HepG2 (cell line): ENCODE data around the gene NEU1. TPM values are rescaled to one million over a fixed set of nuclear protein-coding genes. Genes with fewer than 3 reads are reported as not detected.

ENCODE experiments used
- ATAC-seq: fragments of 200-7000 bp; cut with Tn5 transposase; 3 replicates; pipeline ENCODE4 v1.9.1; 2020; ENCODE audit warnings: mild to moderate bottlenecking, moderate library complexity
- BruUV-seq: library from RNA; stranded (reverse); fragments of 400-500 nt; replicated peaks from 2 replicates; lab custom pipeline; 2021; lab: Mats Ljungman, UMichigan
- CTCF ChIA-PET: fragments of 300-600 bp; formaldehyde crosslinking; extraction: SDS; loops from one replicate; lab custom pipeline; 2021; ENCODE audit warnings: low total read pairs, inconsistent platforms, low intra/inter-chr PET ratio; lab: Yijun Ruan, JAX
- POLR2A ChIA-PET: fragments of 350-600 bp; sonication (Branson Sonifier 250); formaldehyde crosslinking; loops from one replicate; lab custom pipeline; 2020; ENCODE audit warnings: antibody characterized with exemption, inconsistent platforms; lab: Yijun Ruan, JAX
- DNase-seq: peaks from one replicate; pipeline ENCODE4 v3.0.0-alpha.2; 2015; ENCODE audit warnings: low spot score
- FAIRE-seq: peaks from 3 replicates; lab custom pipeline; 2011; peaks lifted over from hg19 to GRCh38; lab: Jason Lieb, UNC
- H2AFZ ChIP-seq: one replicate; pipeline ENCODE4 v1.6.1; 2011; ENCODE audit warnings: low read length, inconsistent platforms
- H3K27ac ChIP-seq: fragments of 300-600 bp; 3 replicates; pipeline ENCODE4 v1.8.0; 2011; ENCODE audit warnings: mixed run types, mild to moderate bottlenecking, mixed read lengths, low read length, inconsistent platforms; ENCODE audit not compliant: insufficient read depth; ENCODE audit errors: extremely low read length
- H3K27me3 ChIP-seq, 2 experiments: fragments of 200-600 bp in 1 of 2; 2 replicates in 1 of 2; 3 replicates in 1 of 2; pipeline versions ENCODE4 v1.6.0 to v1.8.0; 2011; ENCODE audit warnings: low read length in 2 of 2, mild to moderate bottlenecking in 2 of 2, moderate library complexity in 2 of 2, inconsistent platforms in 1 of 2; ENCODE audit not compliant: insufficient read depth in 2 of 2, control insufficient read depth in 1 of 2
- H3K36me3 ChIP-seq, 2 experiments: fragments of 200-600 bp in 1 of 2; replicated peaks in 1 of 2; 2 replicates in 1 of 2; 3 replicates in 1 of 2; pipeline versions ENCODE4 v1.5.1 to v1.8.0; 2011; ENCODE audit warnings: low read length in 2 of 2, inconsistent platforms in 1 of 2; ENCODE audit not compliant: insufficient read depth in 2 of 2, control insufficient read depth in 1 of 2
- H3K4me1 ChIP-seq: 2 replicates; pipeline ENCODE4 v1.5.1; 2012; ENCODE audit warnings: low read length, inconsistent platforms; ENCODE audit not compliant: insufficient read depth
- H3K4me2 ChIP-seq: 2 replicates; pipeline ENCODE4 v1.6.0; 2011; ENCODE audit warnings: low read depth, low read length, inconsistent platforms
- H3K4me3 ChIP-seq, 3 experiments: fragments of 200-600 bp in 1 of 3; sonication (generic), shearing (Covaris generic) in 1 of 3; replicated peaks in 1 of 3; 2 replicates each; pipeline ENCODE4 v1.5.1; 2011 to 2016; ENCODE audit warnings: low read length in 3 of 3, inconsistent platforms in 2 of 3, low read depth in 2 of 3, mild to moderate bottlenecking in 2 of 3, control low read depth in 1 of 3, mixed read lengths in 1 of 3; ENCODE audit not compliant: insufficient read depth in 1 of 3
- H3K79me2 ChIP-seq: one replicate; pipeline ENCODE4 v1.6.1; 2011; ENCODE audit warnings: low read length, inconsistent platforms; ENCODE audit not compliant: insufficient read depth
- H3K9ac ChIP-seq: 2 replicates; pipeline ENCODE4 v1.6.0; 2011; ENCODE audit warnings: mild to moderate bottlenecking, low read depth, low read length, inconsistent platforms; ENCODE audit not compliant: insufficient read depth
- H3K9me3 ChIP-seq: 2 replicates; pipeline ENCODE4 v1.5.1; 2012; ENCODE audit warnings: mild to moderate bottlenecking, low read length
- H4K20me1 ChIP-seq: 2 replicates; pipeline ENCODE4 v1.6.0; 2011; ENCODE audit warnings: inconsistent platforms, mild to moderate bottlenecking, low read length, moderate library complexity; ENCODE audit not compliant: insufficient read depth
- NR2C2 ChIP-seq: sonication (generic); formaldehyde crosslinking; IDR thresholded peaks from 2 replicates; pipeline ENCODE4 v1.4.0; 2020; ENCODE audit warnings: missing genetic modification reagents, mild to moderate bottlenecking, moderate library complexity, borderline replicate concordance
- NR2F2 ChIP-seq: IDR thresholded peaks from 2 replicates; pipeline ENCODE4 v1.6.1; 2012; ENCODE audit warnings: low read depth, inconsistent platforms, borderline replicate concordance
- SUZ12 ChIP-seq: fragments of 150-350 bp; IDR thresholded peaks from 2 replicates; pipeline ENCODE4 v1.6.1; 2014; ENCODE audit warnings: low read depth, low read length
- TBX2 ChIP-seq: sonication (generic); formaldehyde crosslinking; IDR thresholded peaks from 2 replicates; pipeline ENCODE4 v1.5.0; 2020; ENCODE audit warnings: missing genetic modification reagents, mild to moderate bottlenecking, borderline replicate concordance
- WIZ ChIP-seq: sonication (generic); formaldehyde crosslinking; IDR thresholded peaks from 2 replicates; pipeline ENCODE4 v1.5.1; 2020; ENCODE audit warnings: mild to moderate bottlenecking, missing genetic modification reagents
- ZNF10 ChIP-seq: sonication (generic); formaldehyde crosslinking; IDR thresholded peaks from 2 replicates; pipeline ENCODE4 v1.4.0; 2020; ENCODE audit warnings: mild to moderate bottlenecking, low read depth, missing genetic modification reagents, borderline replicate concordance
- ZNF451 ChIP-seq: sonication (generic); formaldehyde crosslinking; IDR thresholded peaks from 2 replicates; pipeline ENCODE4 v1.5.0; 2020; ENCODE audit warnings: mild to moderate bottlenecking, missing genetic modification reagents
- ZNF510 ChIP-seq: sonication (generic); formaldehyde crosslinking; IDR thresholded peaks from 2 replicates; pipeline ENCODE4 v1.4.0; 2020; ENCODE audit warnings: low read depth, mild to moderate bottlenecking, missing genetic modification reagents
- ZNF703 ChIP-seq: sonication (generic); formaldehyde crosslinking; IDR thresholded peaks from 2 replicates; pipeline ENCODE4 v1.5.1; 2020; ENCODE audit warnings: missing genetic modification reagents, mild to moderate bottlenecking, moderate library complexity, borderline replicate concordance
- ZNF761 ChIP-seq: sonication (generic); formaldehyde crosslinking; conservative IDR thresholded peaks from 2 replicates; pipeline ENCODE4 v1.4.0; 2020; ENCODE audit warnings: mild to moderate bottlenecking, missing genetic modification reagents
- WGBS: methylation state at CpG from one replicate; pipeline ENCODE4 v1.1.6; 2017; ENCODE audit warnings: low lambda C conversion rate; 5-methylcytosine and 5-hydroxymethylcytosine counted together
- in situ Hi-C: cut with HindIII; loops from 2 replicates; pipeline ENCODE4 v1.10.0; 2017; ENCODE audit warnings: low pct_unique_long_range_greater_than_20kb; ENCODE audit not compliant: extremely low pct_ligation_motif_present
- intact Hi-C: fragments of 100-400 bp; cut with micrococcal nuclease; formaldehyde crosslinking; loops from one replicate; pipeline ENCODE4 v1.10.0; 2022; ENCODE audit not compliant: unreplicated experiment
- polyA plus RNA-seq, 8 experiments: library from polyadenylated mRNA; depleted of rRNA in 3 of 8; stranded (reverse) in 7 of 8; unstranded in 1 of 8; fragments of >200 nt; fragmentation: Illumina TruSeq in 4 of 8; extraction: Trizol in 4 of 8; gene quantifications; 2 replicates each; pipeline versions ENCODE4 v1.2.1 to v1.2.3, GENCODE V29; 2011 to 2016; ENCODE audit warnings: low read depth in 4 of 8, missing spikeins in 1 of 8, mixed read lengths in 1 of 8; ENCODE audit not compliant: insufficient read depth in 1 of 8
- total RNA-seq, 5 experiments: library from RNA; depleted of rRNA; stranded (reverse); fragments of >200 nt; fragmentation: Illumina TruSeq; extraction: Trizol; gene quantifications; 2 replicates each; pipeline ENCODE4 v1.2.3, GENCODE V29; 2016; ENCODE audit warnings: low read depth in 1 of 5
- TF ChIP-seq, protein P1 (sequence below): sonication (generic); formaldehyde crosslinking; IDR thresholded peaks from 2 replicates; pipeline ENCODE4 v1.8.1; 2023; ENCODE audit warnings: mild to moderate bottlenecking, inconsistent platforms, moderate library complexity, missing genetic modification reagents, borderline replicate concordance
- TF ChIP-seq, protein P2 (sequence below): sonication (generic); formaldehyde crosslinking; IDR thresholded peaks from 2 replicates; pipeline ENCODE4 v1.5.1; 2020; ENCODE audit warnings: missing genetic modification reagents, mild to moderate bottlenecking, borderline replicate concordance
- TF ChIP-seq, protein P3 (sequence below): sonication (generic); formaldehyde crosslinking; IDR thresholded peaks from 2 replicates; pipeline ENCODE4 v1.4.0; 2020; ENCODE audit warnings: missing genetic modification reagents; ENCODE audit errors: not compliant biosample characterization
- TF ChIP-seq, protein P4 (sequence below): sonication (generic); formaldehyde crosslinking; IDR thresholded peaks from 2 replicates; pipeline ENCODE4 v1.4.0; 2020; ENCODE audit warnings: missing genetic modification reagents
- TF ChIP-seq, protein P5 (sequence below): sonication (generic); formaldehyde crosslinking; IDR thresholded peaks from 2 replicates; pipeline ENCODE4 v1.4.0; 2020; ENCODE audit warnings: missing genetic modification reagents, borderline replicate concordance

The NEU1 gene
- total and polyA plus RNA-seq, 2 of the 13 experiments (the other 11 are each of a cell fraction or from before 2014, with no cell fraction given), result 215 to 297 TPM

DNA sequence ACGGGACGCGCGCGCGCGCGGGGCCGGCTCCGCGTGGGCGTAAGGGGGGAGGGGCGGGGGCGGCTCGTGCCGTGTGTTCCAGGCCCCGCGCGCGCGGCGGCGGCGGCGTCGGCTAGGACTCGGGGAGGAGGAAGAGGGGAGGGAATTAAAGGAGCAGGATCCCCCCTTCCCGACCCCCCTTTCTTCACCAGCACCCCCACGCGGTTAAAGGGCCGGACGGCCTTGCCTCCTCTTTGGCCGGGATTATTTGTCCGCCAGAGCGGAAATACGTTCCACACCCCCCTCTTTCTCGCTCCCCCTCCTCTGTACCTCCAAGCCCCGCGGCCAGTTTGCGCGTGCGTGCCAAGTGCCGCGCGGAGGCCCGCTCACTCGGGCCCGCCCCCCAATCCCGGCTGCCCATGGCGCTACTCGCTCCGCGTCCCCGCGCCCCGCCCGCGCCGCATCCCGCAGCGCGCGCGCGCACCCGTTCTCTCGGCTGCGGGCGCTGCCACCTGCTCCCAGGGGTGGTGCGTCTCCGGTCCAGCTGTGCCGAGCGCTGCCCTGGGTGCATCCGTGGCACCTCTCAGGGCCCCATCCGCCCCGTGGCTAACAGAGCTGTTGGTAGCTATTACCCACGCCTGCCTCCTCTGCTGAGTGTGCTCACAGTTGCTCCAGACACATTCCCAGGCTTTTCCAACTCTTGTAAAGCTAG is 39.5 kb upstream of the NEU1 start, which contains the start of gene ZBTB12:
Gene ZBTB12 (minus strand): TSS at position 134 of the 691 bp plus-strand sequence. CDS start 781 bp downstream, outside the sequence.
- CTCF ChIA-PET, result interaction anchor here (1.3 kb wide), 1 partner anchor 51 kb away, joined by 4 read pairs; no protein-coding TSS in a partner anchor
- intact Hi-C loops, result loop anchor here (1.0 to 2.0 kb wide), 3 partner anchors 21 to 50 kb away; no protein-coding TSS in a partner anchor
- TF ChIP-seq ZNF761 (no peak), ZNF510 (CRISPR knock-in tag) (no peak), ZNF703 (CRISPR knock-in tag) (no peak), SUZ12 (no peak), ZNF451 (CRISPR knock-in tag) (peak; percentile 85), WIZ (CRISPR knock-in tag) (no peak), NR2F2 (no peak), ZNF10 (CRISPR knock-in tag) (no peak), TBX2 (peak; percentile 78), NR2C2 (CRISPR knock-in tag) (no peak)
- TF ChIP-seq, protein P1, sequence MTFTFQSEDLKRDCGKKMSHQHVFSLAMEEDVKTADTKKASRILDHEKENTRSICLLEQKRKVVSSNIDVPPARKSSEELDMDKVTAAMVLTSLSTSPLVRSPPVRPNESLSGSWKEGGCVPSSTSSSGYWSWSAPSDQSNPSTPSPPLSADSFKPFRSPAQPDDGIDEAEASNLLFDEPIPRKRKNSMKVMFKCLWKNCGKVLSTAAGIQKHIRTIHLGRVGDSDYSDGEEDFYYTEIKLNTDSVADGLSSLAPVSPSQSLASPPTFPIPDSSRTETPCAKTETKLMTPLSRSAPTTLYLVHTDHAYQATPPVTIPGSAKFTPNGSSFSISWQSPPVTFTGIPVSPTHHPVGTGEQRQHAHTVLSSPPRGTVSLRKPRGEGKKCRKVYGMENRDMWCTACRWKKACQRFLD (CRISPR knock-in tag), result no peak
- TF ChIP-seq, protein P2, sequence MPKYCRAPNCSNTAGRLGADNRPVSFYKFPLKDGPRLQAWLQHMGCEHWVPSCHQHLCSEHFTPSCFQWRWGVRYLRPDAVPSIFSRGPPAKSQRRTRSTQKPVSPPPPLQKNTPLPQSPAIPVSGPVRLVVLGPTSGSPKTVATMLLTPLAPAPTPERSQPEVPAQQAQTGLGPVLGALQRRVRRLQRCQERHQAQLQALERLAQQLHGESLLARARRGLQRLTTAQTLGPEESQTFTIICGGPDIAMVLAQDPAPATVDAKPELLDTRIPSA (CRISPR knock-in tag), result no peak
- TF ChIP-seq, protein P3, sequence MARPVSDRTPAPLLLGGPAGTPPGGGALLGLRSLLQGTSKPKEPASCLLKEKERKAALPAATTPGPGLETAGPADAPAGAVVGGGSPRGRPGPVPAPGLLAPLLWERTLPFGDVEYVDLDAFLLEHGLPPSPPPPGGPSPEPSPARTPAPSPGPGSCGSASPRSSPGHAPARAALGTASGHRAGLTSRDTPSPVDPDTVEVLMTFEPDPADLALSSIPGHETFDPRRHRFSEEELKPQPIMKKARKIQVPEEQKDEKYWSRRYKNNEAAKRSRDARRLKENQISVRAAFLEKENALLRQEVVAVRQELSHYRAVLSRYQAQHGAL (CRISPR knock-in tag), result no peak
- TF ChIP-seq, protein P4, sequence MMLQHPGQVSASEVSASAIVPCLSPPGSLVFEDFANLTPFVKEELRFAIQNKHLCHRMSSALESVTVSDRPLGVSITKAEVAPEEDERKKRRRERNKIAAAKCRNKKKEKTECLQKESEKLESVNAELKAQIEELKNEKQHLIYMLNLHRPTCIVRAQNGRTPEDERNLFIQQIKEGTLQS (CRISPR knock-in tag), result 0 out of 2 replicates have a peak, but pooled peaks have one; percentile 20
- TF ChIP-seq, protein P5, sequence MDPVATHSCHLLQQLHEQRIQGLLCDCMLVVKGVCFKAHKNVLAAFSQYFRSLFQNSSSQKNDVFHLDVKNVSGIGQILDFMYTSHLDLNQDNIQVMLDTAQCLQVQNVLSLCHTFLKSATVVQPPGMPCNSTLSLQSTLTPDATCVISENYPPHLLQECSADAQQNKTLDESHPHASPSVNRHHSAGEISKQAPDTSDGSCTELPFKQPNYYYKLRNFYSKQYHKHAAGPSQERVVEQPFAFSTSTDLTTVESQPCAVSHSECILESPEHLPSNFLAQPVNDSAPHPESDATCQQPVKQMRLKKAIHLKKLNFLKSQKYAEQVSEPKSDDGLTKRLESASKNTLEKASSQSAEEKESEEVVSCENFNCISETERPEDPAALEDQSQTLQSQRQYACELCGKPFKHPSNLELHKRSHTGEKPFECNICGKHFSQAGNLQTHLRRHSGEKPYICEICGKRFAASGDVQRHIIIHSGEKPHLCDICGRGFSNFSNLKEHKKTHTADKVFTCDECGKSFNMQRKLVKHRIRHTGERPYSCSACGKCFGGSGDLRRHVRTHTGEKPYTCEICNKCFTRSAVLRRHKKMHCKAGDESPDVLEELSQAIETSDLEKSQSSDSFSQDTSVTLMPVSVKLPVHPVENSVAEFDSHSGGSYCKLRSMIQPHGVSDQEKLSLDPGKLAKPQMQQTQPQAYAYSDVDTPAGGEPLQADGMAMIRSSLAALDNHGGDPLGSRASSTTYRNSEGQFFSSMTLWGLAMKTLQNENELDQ (CRISPR knock-in tag), result no peak; the same call in 1 of the 2 replicates

More for the DNA sequence above, 39.5 kb upstream of the NEU1 start, which contains the start of gene ZBTB12:
- FAIRE-seq, result peak; percentile 95
- no peaks in the 10 kb centered on the region for H3K9me3 ChIP-seq
- H3K4me2 ChIP-seq, result peak within 1 kb of the TSS; percentile 95
- H4K20me1 ChIP-seq, result no peaks in the 10 kb centered on the region
- peak within 1 kb of the TSS; percentile 66 for H3K9ac ChIP-seq
- no peak within 1 kb of the TSS for H2AFZ ChIP-seq
- WGBS, result 1% methylated on average over 60 of the region's 77 CpGs
- in situ Hi-C loops, result loop anchor here (5.0 to 25.0 kb wide), 2 partner anchors 45 to 1060 kb away; partner anchors contain the start of genes BRD2, CFB and HLA-DMA
- H3K27me3 ChIP-seq, result peaks cover 1 to 13% of the 10 kb centered on the region in 2 experiments; a peak in 2 of 5 replicates
- peak within 1 kb of the TSS; percentile 65 to 78 (median 67) for H3K4me3 ChIP-seq
- POLR2A ChIA-PET, result interaction anchor here (0.7 to 5.6 kb wide), 19 partner anchors 16 to 199 kb away, joined by 3 to 69 read pairs (median 5); partner anchors contain the start of genes ABHD16A, C2, CFB and HSPA1A
- H3K4me1 ChIP-seq, result peaks cover 51% of the 10 kb centered on the region
- H3K79me2 ChIP-seq, result peaks cover 17% of the 10 kb centered on the region
- H3K27ac ChIP-seq, result peak within 1 kb of the TSS; percentile 60
- peak; percentile 76 for ATAC-seq
- BruUV-seq, result no TSS peak
- H3K36me3 ChIP-seq, result no peaks in the 10 kb centered on the region
- peak; percentile 96 for DNase-seq
